ENCODE results near the gene PSME3IP1. TPM values are rescaled to one million over a fixed set of nuclear protein-coding genes. Genes with fewer than 3 reads are reported as not detected.

Gene PSME3IP1
- total and polyA plus RNA-seq, 2 of the 8 experiments (the other 6 are each of a cell fraction or from before 2014, with no cell fraction given): 95.1 to 98.3 TPM

GRCh38 chr16:57191056-57191571 is 5.3 kb upstream of the PSME3IP1 start:
- Histone ChIP-seq H3K36me3 (ENCODE audit: control insufficient read depth in 2 of 4, insufficient read depth in 4 of 4, low read length in 3 of 4) (no peaks in the 10 kb centered on the region), H2AK5ac (ENCODE audit: low read depth, low read length) (no peak overlapping the region), H3K14ac (ENCODE audit: insufficient read length) (no peak overlapping the region), H4K91ac (replicated peaks; ENCODE audit: insufficient read length, low read length) (no peak overlapping the region), H4K5ac (ENCODE audit: insufficient read length, low read depth, low read length) (no peak overlapping the region), H2AFZ (ENCODE audit: low read length) (no peak overlapping the region), H4K20me1 (replicated peaks in 1 of 2; ENCODE audit: control insufficient read depth in 1 of 2, insufficient read depth in 2 of 2, low read length in 2 of 2) (no peaks in the 10 kb centered on the region), H3K4me2 (ENCODE audit: insufficient read depth in 1 of 2, low read depth in 2 of 2, low read length in 2 of 2) (no peak overlapping the region), H3K27ac (ENCODE audit: low read depth, low read length) (no peak overlapping the region), H3K79me2 (ENCODE audit: control insufficient read depth in 1 of 2, insufficient read depth in 2 of 2, low read length in 2 of 2) (peaks cover 2 to 87% of the 10 kb centered on the region in 2 experiments), H3K18ac (ENCODE audit: extremely low read depth, low read length) (no peak overlapping the region), H3K4me3 (ENCODE audit: extremely low read depth in 1 of 4, insufficient read depth in 2 of 4, low read depth in 3 of 4, low read length in 4 of 4) (no peak overlapping the region), H4K8ac (ENCODE audit: extremely low read depth, insufficient read depth, low read length) (no peak overlapping the region), H2BK20ac (ENCODE audit: low read length) (no peak overlapping the region), H3K79me1 (ENCODE audit: low read depth, low read length) (peaks cover 6% of the 10 kb centered on the region), H3K23me2 (ENCODE audit: low read depth, low read length) (peaks cover 9% of the 10 kb centered on the region), H2BK5ac (ENCODE audit: low read depth, low read length) (no peak overlapping the region), H2BK12ac (ENCODE audit: low read depth, low read length) (no peak overlapping the region), H3K4me1 (replicated peaks in 1 of 4; ENCODE audit: control insufficient read depth in 3 of 4, insufficient read depth in 4 of 4, low read length in 3 of 4) (peaks cover 0 to 5% (median 2%) of the 10 kb centered on the region in 4 experiments; a peak in 2 of 7 replicates), H3K9ac (replicated peaks in 1 of 4; ENCODE audit: extremely low read depth in 1 of 4, low read depth in 3 of 4, low read length in 3 of 4) (no peak overlapping the region), H3K56ac (replicated peaks; ENCODE audit: insufficient read length, low read depth, low read length) (no peak overlapping the region), H3K9me3 (ENCODE audit: insufficient read depth in 2 of 2, low read depth in 1 of 2, low read length in 1 of 2) (no peaks in the 10 kb centered on the region), H3K27me3 (replicated peaks in 1 of 4; ENCODE audit: control insufficient read depth in 3 of 4, extremely low read depth in 1 of 4, insufficient read depth in 3 of 4, low read length in 3 of 4) (no peaks in the 10 kb centered on the region), H3K23ac (ENCODE audit: insufficient read length) (no peak overlapping the region), H2BK120ac (replicated peaks; ENCODE audit: low read depth, low read length) (no peak overlapping the region), H3K4ac (replicated peaks; ENCODE audit: insufficient read length, low read depth, low read length) (no peak overlapping the region), H2BK15ac (ENCODE audit: low read length) (no peak overlapping the region)
- no peak for FAIRE-seq
- DNase-seq (ENCODE audit: low read depth in 1 of 2, low spot score in 2 of 2): no peak
- CTCF ChIA-PET (ENCODE audit: partially characterized antibody): interaction anchor here (0.8 kb wide), 1 partner anchor 40 kb away, joined by 3 read pairs; no protein-coding TSS in a partner anchor
- POLR2A ChIA-PET (ENCODE audit: partially characterized antibody): no interaction called here
- 94% methylated on average over 3 of the region's 3 CpGs; no CpG with 5 or more reads in 1 of the 2 experiments for WGBS, 2 experiments (ENCODE audit: extremely low coverage in 1 of 2, insufficient coverage in 1 of 2, insufficient read length in 1 of 2, insufficient replicate concordance in 2 of 2, low coverage in 1 of 2, low lambda C conversion rate in 2 of 2, missing lambda C conversion rate in 1 of 2)
- TF ChIP-seq EP300 (IDR thresholded peaks at IDR 0.05; ENCODE audit: borderline replicate concordance in 1 of 2, low read depth in 2 of 2, low read length in 2 of 2) (no peak), JUND (IDR thresholded peaks at IDR 0.05; ENCODE audit: low read length) (no peak), CHD1 (IDR thresholded peaks at IDR 0.05; ENCODE audit: low read depth, low read length) (no peak), NANOG (IDR thresholded peaks at IDR 0.05; ENCODE audit: insufficient read depth, low read depth, low read length, poor library complexity, severe bottlenecking) (no peak), SIRT6 (IDR thresholded peaks at IDR 0.05; ENCODE audit: low read length) (no peak), RFX5 (IDR thresholded peaks at IDR 0.05; ENCODE audit: borderline replicate concordance, low read depth, low read length) (no peak), RAD21 (IDR thresholded peaks at IDR 0.05 in 1 of 2, conservative IDR thresholded peaks at IDR 0.05 in 1 of 2; ENCODE audit: low read depth in 2 of 2, low read length in 2 of 2) (no peak), MAX (IDR thresholded peaks at IDR 0.05) (no peak), SP4 (IDR thresholded peaks at IDR 0.05; ENCODE audit: low read length) (no peak), BRCA1 (IDR thresholded peaks at IDR 0.05; ENCODE audit: low read depth, low read length) (no peak), NRF1 (IDR thresholded peaks at IDR 0.05; ENCODE audit: low read depth, low read length) (no peak)
